Activated CD4-positive, alpha-beta T cell treated with anti-CD3 and anti-CD28 coated beads for 36 hours (primary cell): ENCODE results near the gene ELF2. TPM values are rescaled to one million over a fixed set of nuclear protein-coding genes. Genes with fewer than 3 reads are reported as not detected.

ENCODE experiments used
- ATAC-seq: fragments of 200-7000 bp; cut with Tn5 transposase; one replicate; pipeline ENCODE4 v1.10.0; 2021; ENCODE audit warnings: mild to moderate bottlenecking, moderate library complexity
- CTCF ChIA-PET: fragments of 350-600 bp; sonication (Branson Sonifier 250); formaldehyde crosslinking; loops from one replicate; lab custom pipeline; 2021; ENCODE audit warnings: antibody characterized with exemption; lab: Charles Lee
- POLR2A ChIA-PET: fragments of 350-600 bp; sonication (Branson Sonifier 250); formaldehyde crosslinking; loops from one replicate; lab custom pipeline; 2021; ENCODE audit warnings: antibody characterized with exemption, inconsistent platforms; lab: Charles Lee
- DNase-seq: peaks from one replicate; pipeline ENCODE4 v3.0.0-alpha.2; 2020
- H3K27ac Mint-ChIP-seq: one replicate; pipeline ENCODE4 v1.8.0; 2021; ENCODE audit warnings: mixed read lengths
- H3K27me3 Mint-ChIP-seq: one replicate; pipeline ENCODE4 v1.8.0; 2021; ENCODE audit warnings: mixed read lengths
- H3K36me3 Mint-ChIP-seq: one replicate; pipeline ENCODE4 v1.8.0; 2021; ENCODE audit warnings: low read depth, mixed read lengths
- H3K4me1 Mint-ChIP-seq: one replicate; pipeline ENCODE4 v1.8.0; 2021; ENCODE audit warnings: mixed read lengths
- H3K4me3 Mint-ChIP-seq: one replicate; pipeline ENCODE4 v1.8.0; 2021; ENCODE audit warnings: mild to moderate bottlenecking, moderate library complexity, mixed read lengths
- H3K9me3 Mint-ChIP-seq: one replicate; pipeline ENCODE4 v1.8.0; 2021; ENCODE audit warnings: low read depth, mixed read lengths
- intact Hi-C, 2 experiments: fragments of 100-400 bp; cut with DNase I in 1 of 2; cut with micrococcal nuclease in 1 of 2; formaldehyde crosslinking; loops; one replicate each; pipeline versions ENCODE4 v1.14.2 to v1.15.1; 2022 to 2024; cut with DNase I, micrococcal nuclease
- total RNA-seq, 2 experiments: library from RNA; stranded (reverse); gene quantifications; one replicate each; pipeline ENCODE4 v1.2.3, GENCODE V29; 2021

The ELF2 gene
- total RNA-seq, 2 experiments from 2014 or later, result 26.2 to 33.4 TPM

- Mint-ChIP-seq H3K4me3 (no peak overlapping the region), H3K9me3 (no peaks in the 10 kb centered on the region), H3K36me3 (no peaks in the 10 kb centered on the region), H3K27ac (no peak overlapping the region), H3K27me3 (no peaks in the 10 kb centered on the region), H3K4me1 (no peaks in the 10 kb centered on the region)
- DNase-seq, result no peak
- ChIA-PET CTCF (interaction anchor here (1.3 to 1.5 kb wide), 2 partner anchors 13 to 290 kb away, joined by 3 to 8 read pairs; no protein-coding TSS in a partner anchor), POLR2A (no interaction called here)
- intact Hi-C loops, result no loop called here
- no peak for ATAC-seq
Observed at GRCh38 chr4:139112650-139113049, 64.4 kb downstream of the ELF2 start.

- intact Hi-C loops, result no loop called here
- Mint-ChIP-seq H3K9me3 (no peaks in the 10 kb centered on the region), H3K36me3 (no peaks in the 10 kb centered on the region), H3K27ac (no peak overlapping the region), H3K4me1 (no peaks in the 10 kb centered on the region), H3K4me3 (no peak overlapping the region), H3K27me3 (no peaks in the 10 kb centered on the region)
- ChIA-PET POLR2A (no interaction called here), CTCF (interaction anchor here (1.2 to 1.4 kb wide), 3 partner anchors 12 to 188 kb away, joined by 3 to 4 read pairs (median 3); no protein-coding TSS in a partner anchor)
- no peak for ATAC-seq
- no peak for DNase-seq
Observed at GRCh38 chr4:139108567-139109128, 68.4 kb downstream of the ELF2 start.

GRCh38 chr4:139099366-139099982 lies 77.5 kb downstream of the ELF2 start:
- intact Hi-C loops, result loop anchor here (1.0 to 2.0 kb wide), 6 partner anchors 69 to 552 kb away; partner anchors contain the start of gene ELF2 (in 1 of the 2)
- Mint-ChIP-seq H3K4me3 (no peak overlapping the region), H3K9me3 (no peaks in the 10 kb centered on the region), H3K27me3 (no peaks in the 10 kb centered on the region), H3K27ac (no peak overlapping the region), H3K36me3 (no peaks in the 10 kb centered on the region), H3K4me1 (peaks cover 2% of the 10 kb centered on the region)
- POLR2A ChIA-PET, result interaction anchor here (0.5 kb wide), 1 partner anchor 134 kb away, joined by 3 read pairs; no protein-coding TSS in a partner anchor
- ATAC-seq (peak; percentile 66), DNase-seq (peak; percentile 84)
- CTCF ChIA-PET, result interaction anchor here (0.6 to 4.3 kb wide), 19 partner anchors 11 to 422 kb away, joined by 3 to 28 read pairs (median 3); no protein-coding TSS in a partner anchor

GRCh38 chr4:139092271-139092670 lies 84.7 kb downstream of the ELF2 start:
- Mint-ChIP-seq H3K27me3 (no peaks in the 10 kb centered on the region), H3K4me1 (no peaks in the 10 kb centered on the region), H3K36me3 (no peaks in the 10 kb centered on the region), H3K27ac (no peak overlapping the region), H3K9me3 (no peaks in the 10 kb centered on the region), H3K4me3 (no peak overlapping the region)
- ATAC-seq, result no peak
- CTCF ChIA-PET, result interaction anchor here (0.7 to 1.4 kb wide), 2 partner anchors 62 to 978 kb away, joined by 3 to 5 read pairs; no protein-coding TSS in a partner anchor
- no peak for DNase-seq
- intact Hi-C loops, result no loop called here
- POLR2A ChIA-PET, result no interaction called here

GRCh38 chr4:139085141-139085540 lies 91.9 kb downstream of the ELF2 start:
- POLR2A ChIA-PET, result no interaction called here
- peak overlapping the region; percentile 100 for H3K4me3 Mint-ChIP-seq
- no peaks in the 10 kb centered on the region for H3K27me3 Mint-ChIP-seq
- ATAC-seq, result no peak
- intact Hi-C loops, result loop anchor here in 1 of 2 experiments (10.0 kb wide), 1 partner anchor 1440 kb away; the partner anchor contains the start of gene ELMOD2
- peaks cover 18% of the 10 kb centered on the region for H3K36me3 Mint-ChIP-seq
- DNase-seq, result no peak
- H3K27ac Mint-ChIP-seq, result peak overlapping the region; percentile 94
- H3K9me3 Mint-ChIP-seq, result no peaks in the 10 kb centered on the region
- H3K4me1 Mint-ChIP-seq, result peaks cover 22% of the 10 kb centered on the region
- CTCF ChIA-PET, result interaction anchor here (0.9 to 2.1 kb wide), 3 partner anchors 36 to 211 kb away, joined by 3 to 14 read pairs (median 3); no protein-coding TSS in a partner anchor

GRCh38 chr4:139084804-139085093 lies 92.3 kb downstream of the ELF2 start:
- Mint-ChIP-seq H3K36me3 (peaks cover 18% of the 10 kb centered on the region), H3K27ac (peak overlapping the region; percentile 94), H3K4me1 (peaks cover 25% of the 10 kb centered on the region), H3K27me3 (no peaks in the 10 kb centered on the region), H3K4me3 (peak overlapping the region; percentile 100), H3K9me3 (no peaks in the 10 kb centered on the region)
- CTCF ChIA-PET, result interaction anchor here (1.0 to 1.2 kb wide), 2 partner anchors 36 to 57 kb away, joined by 3 to 4 read pairs; no protein-coding TSS in a partner anchor
- ATAC-seq (no peak), DNase-seq (no peak)
- intact Hi-C loops, result loop anchor here (1.0 to 10.0 kb wide), 6 partner anchors 54 to 1440 kb away; partner anchors contain the start of genes ELMOD2 (in 1 of the 2), SCOC (in 1 of the 2) and SETD7 (in 1 of the 2)
- POLR2A ChIA-PET, result no interaction called here

GRCh38 chr4:139083956-139084803 lies 92.8 kb downstream of the ELF2 start:
- POLR2A ChIA-PET, result interaction anchor here (0.6 to 1.5 kb wide), 3 partner anchors 54 to 217 kb away, joined by 3 to 4 read pairs (median 3); partner anchors contain the start of gene NAA15
- CTCF ChIA-PET, result interaction anchor here (1.0 to 1.2 kb wide), 3 partner anchors 35 to 56 kb away, joined by 3 to 7 read pairs (median 4); no protein-coding TSS in a partner anchor
- Mint-ChIP-seq H3K27ac (peak overlapping the region; percentile 99), H3K4me3 (peak overlapping the region; percentile 100), H3K36me3 (peaks cover 18% of the 10 kb centered on the region), H3K4me1 (peaks cover 30% of the 10 kb centered on the region), H3K9me3 (no peaks in the 10 kb centered on the region), H3K27me3 (no peaks in the 10 kb centered on the region)
- DNase-seq (peak; percentile 92), ATAC-seq (peak; percentile 64)
- intact Hi-C loops, result loop anchor here (1.0 to 10.0 kb wide), 16 partner anchors 53 to 1441 kb away; partner anchors contain the start of genes NAA15 (in 2 of the 2), NOCT (in 2 of the 2), ELF2 (in 1 of the 2) and ELMOD2 (in 1 of the 2)

- Mint-ChIP-seq H3K9me3 (no peaks in the 10 kb centered on the region), H3K4me3 (peak overlapping the region; percentile 100), H3K27ac (peak overlapping the region; percentile 99), H3K27me3 (no peaks in the 10 kb centered on the region), H3K4me1 (peaks cover 31% of the 10 kb centered on the region), H3K36me3 (peaks cover 18% of the 10 kb centered on the region)
- intact Hi-C loops, result loop anchor here (1.0 to 10.0 kb wide), 13 partner anchors 53 to 1441 kb away; partner anchors contain the start of genes NAA15 (in 2 of the 2), NOCT (in 2 of the 2), ELF2 (in 1 of the 2) and ELMOD2 (in 1 of the 2)
- peak; percentile 82 for DNase-seq
- ChIA-PET CTCF (interaction anchor here (1.0 kb wide), 1 partner anchor 53 kb away, joined by 7 read pairs; no protein-coding TSS in a partner anchor), POLR2A (interaction anchor here (0.9 to 1.5 kb wide), 2 partner anchors 53 to 217 kb away, joined by 3 to 4 read pairs; partner anchors contain the start of gene NAA15)
- peak; percentile 36 for ATAC-seq
Observed at GRCh38 chr4:139083607-139083955, 93.4 kb downstream of the ELF2 start.

- intact Hi-C loops, result loop anchor here (1.0 to 10.0 kb wide), 13 partner anchors 52 to 1442 kb away; partner anchors contain the start of genes NAA15 (in 2 of the 2), NOCT (in 2 of the 2), ELF2 (in 1 of the 2) and ELMOD2 (in 1 of the 2)
- ChIA-PET CTCF (no interaction called here), POLR2A (interaction anchor here (0.6 to 1.5 kb wide), 5 partner anchors 53 to 231 kb away, joined by 4 to 7 read pairs (median 4); partner anchors contain the start of genes NAA15, NDUFC1 and NOCT)
- Mint-ChIP-seq H3K27me3 (no peaks in the 10 kb centered on the region), H3K27ac (peak overlapping the region; percentile 99), H3K9me3 (no peaks in the 10 kb centered on the region), H3K4me3 (peak overlapping the region; percentile 100), H3K4me1 (peaks cover 34% of the 10 kb centered on the region), H3K36me3 (peaks cover 18% of the 10 kb centered on the region)
- ATAC-seq (peak; percentile 89), DNase-seq (peak; percentile 95)
Observed at GRCh38 chr4:139082750-139083606, 94.0 kb downstream of the ELF2 start.

GRCh38 chr4:139078926-139079325 lies 98.1 kb downstream of the ELF2 start:
- Mint-ChIP-seq H3K27ac (no peak overlapping the region), H3K9me3 (no peaks in the 10 kb centered on the region), H3K36me3 (peaks cover 16% of the 10 kb centered on the region), H3K27me3 (no peaks in the 10 kb centered on the region), H3K4me3 (no peak overlapping the region), H3K4me1 (peaks cover 43% of the 10 kb centered on the region)
- ChIA-PET POLR2A (no interaction called here), CTCF (interaction anchor here (1.0 to 4.9 kb wide), 3 partner anchors 12 to 375 kb away, joined by 3 to 28 read pairs (median 3); no protein-coding TSS in a partner anchor)
- DNase-seq, result no peak
- intact Hi-C loops, result no loop called here
- ATAC-seq, result no peak
